Effector memory CD4-positive, alpha-beta T cell (primary cell): ENCODE results near the gene KDM3A.
"Not testable (repeated sequence)": the region's sequence is repeated elsewhere in the genome, so short reads cannot be mapped to it uniquely, and the experiment has no call there.

Experiments used
- DNase-seq, 3 donors: peaks; one replicate each; pipeline ENCODE4 v3.0.0-alpha.2; 2020
- H3K27ac ChIP-seq: 2 replicates; pipeline ENCODE4 v1.7.0; 2013; ENCODE audit warnings: mild to moderate bottlenecking, low read length, moderate library complexity; ENCODE audit not compliant: insufficient read depth, poor library complexity, severe bottlenecking
- H3K27me3 ChIP-seq: replicated peaks from 2 replicates; pipeline ENCODE4 v1.7.0; 2013; ENCODE audit warnings: mild to moderate bottlenecking, low read length; ENCODE audit not compliant: insufficient read depth, control insufficient read depth, poor library complexity, severe bottlenecking
- H3K36me3 ChIP-seq: 2 replicates; pipeline ENCODE4 v1.7.0; 2013; ENCODE audit warnings: mild to moderate bottlenecking, low read length, moderate library complexity; ENCODE audit not compliant: control insufficient read depth, insufficient read depth
- H3K4me1 ChIP-seq: 2 replicates; pipeline ENCODE4 v1.7.0; 2013; ENCODE audit warnings: low read length, mild to moderate bottlenecking; ENCODE audit not compliant: control insufficient read depth, insufficient read depth, poor library complexity, severe bottlenecking
- H3K4me3 ChIP-seq: 2 replicates; pipeline ENCODE4 v1.7.0; 2013; ENCODE audit warnings: low read length, low read depth, mild to moderate bottlenecking; ENCODE audit not compliant: insufficient read depth, poor library complexity, severe bottlenecking
- H3K9me3 ChIP-seq: 2 replicates; pipeline ENCODE4 v1.7.0; 2013; ENCODE audit warnings: mild to moderate bottlenecking, low read length, moderate library complexity; ENCODE audit not compliant: control insufficient read depth

The KDM3A gene

GRCh38 chr2:86488561-86489250, 47.5 kb downstream of the KDM3A start:
- Histone ChIP-seq H3K4me3 (no peak overlapping the region), H3K9me3 (no peaks in the 10 kb centered on the region), H3K36me3 (peaks cover 93% of the 10 kb centered on the region), H3K27ac (no peak overlapping the region), H3K4me1 (no peaks in the 10 kb centered on the region), H3K27me3 (no peaks in the 10 kb centered on the region)
- DNase-seq = no peak

- Histone ChIP-seq H3K27ac (no peak overlapping the region), H3K9me3 (no peaks in the 10 kb centered on the region), H3K4me1 (no peaks in the 10 kb centered on the region), H3K27me3 (no peaks in the 10 kb centered on the region), H3K36me3 (peaks cover 91% of the 10 kb centered on the region), H3K4me3 (no peak overlapping the region)
- DNase-seq = no peak
Observed at GRCh38 chr2:86489542-86489941, 48.4 kb downstream of the KDM3A start.

GRCh38 chr2:86490245-86490644, 49.1 kb downstream of the KDM3A start:
- DNase-seq = no peak
- Histone ChIP-seq H3K4me3 (no peak overlapping the region), H3K36me3 (peaks cover 84% of the 10 kb centered on the region)

GRCh38 chr2:86491088-86491487, 49.9 kb downstream of the KDM3A start:
- Histone ChIP-seq H3K4me3 (no peak overlapping the region), H3K27ac (no peak overlapping the region), H3K36me3 (peaks cover 81% of the 10 kb centered on the region), H3K4me1 (no peaks in the 10 kb centered on the region), H3K27me3 (no peaks in the 10 kb centered on the region), H3K9me3 (no peaks in the 10 kb centered on the region)
- DNase-seq = no peak

More at GRCh38 chr2:86490245-86490644, 49.1 kb downstream of the KDM3A start:
- Histone ChIP-seq H3K27me3 (no peaks in the 10 kb centered on the region), H3K9me3 (no peaks in the 10 kb centered on the region), H3K4me1 (no peaks in the 10 kb centered on the region), H3K27ac (no peak overlapping the region)

- Histone ChIP-seq H3K36me3 (peaks cover 76% of the 10 kb centered on the region), H3K27ac (no peak overlapping the region), H3K27me3 (no peaks in the 10 kb centered on the region), H3K4me3 (no peak overlapping the region), H3K9me3 (no peaks in the 10 kb centered on the region), H3K4me1 (no peaks in the 10 kb centered on the region)
- DNase-seq = no peak
Observed at GRCh38 chr2:86492048-86492453, 50.9 kb downstream of the KDM3A start.

- not testable (repeated sequence) for H3K27me3 ChIP-seq, H3K4me1 ChIP-seq, DNase-seq, H3K4me3 ChIP-seq, H3K9me3 ChIP-seq, H3K27ac ChIP-seq
- peaks cover 65% of the 10 kb centered on the region for H3K36me3 ChIP-seq
Observed at GRCh38 chr2:86496391-86496790, 55.2 kb downstream of the KDM3A start.

GRCh38 chr2:86498468-86499260, 57.5 kb downstream of the KDM3A start:
- Histone ChIP-seq H3K9me3 (peaks cover 9% of the 10 kb centered on the region), H3K27me3 (no peaks in the 10 kb centered on the region), H3K27ac (no peak overlapping the region), H3K4me3 (no peak overlapping the region), H3K36me3 (peaks cover 57% of the 10 kb centered on the region), H3K4me1 (no peaks in the 10 kb centered on the region)
- DNase-seq = no peak

- Histone ChIP-seq H3K27me3 (no peaks in the 10 kb centered on the region), H3K9me3 (peaks cover 9% of the 10 kb centered on the region), H3K36me3 (peaks cover 51% of the 10 kb centered on the region), H3K27ac (no peak overlapping the region), H3K4me3 (no peak overlapping the region), H3K4me1 (no peaks in the 10 kb centered on the region)
- no peak for DNase-seq
Observed at GRCh38 chr2:86499326-86499725, 58.2 kb downstream of the KDM3A start.

- no peaks in the 10 kb centered on the region for H3K4me1 ChIP-seq
- no peaks in the 10 kb centered on the region for H3K27me3 ChIP-seq
- H3K4me3 ChIP-seq = no peak overlapping the region
- no peak overlapping the region for H3K27ac ChIP-seq
- H3K9me3 ChIP-seq = peaks cover 9% of the 10 kb centered on the region
- DNase-seq = no peak
- H3K36me3 ChIP-seq = peaks cover 62% of the 10 kb centered on the region
Observed at GRCh38 chr2:86500325-86501083, 59.3 kb downstream of the KDM3A start.

GRCh38 chr2:86507600-86507999, 66.4 kb downstream of the KDM3A start:
- H3K36me3 ChIP-seq = peaks cover 47% of the 10 kb centered on the region

More at GRCh38 chr2:86507600-86507999, 66.4 kb downstream of the KDM3A start:
- no peak overlapping the region for H3K4me3 ChIP-seq
- no peaks in the 10 kb centered on the region for H3K27me3 ChIP-seq
- no peak for DNase-seq
- no peaks in the 10 kb centered on the region for H3K4me1 ChIP-seq
- H3K9me3 ChIP-seq = no peaks in the 10 kb centered on the region
- no peak overlapping the region for H3K27ac ChIP-seq
